GM20000 (cell line): Measurements from ENCODE around the gene CIAO3.

ENCODE experiments used
- DNase-seq: peaks from one replicate; pipeline ENCODE4 v3.0.0; 2012; ENCODE audit warnings: low spot score
- TF ChIP-seq, protein P1 (sequence below): IDR thresholded peaks from 2 replicates; pipeline ENCODE4 v1.5.1; 2012; ENCODE audit warnings: mild to moderate bottlenecking, control low read depth; ENCODE audit errors: extremely low read depth, missing control alignments

The CIAO3 gene

DNA sequence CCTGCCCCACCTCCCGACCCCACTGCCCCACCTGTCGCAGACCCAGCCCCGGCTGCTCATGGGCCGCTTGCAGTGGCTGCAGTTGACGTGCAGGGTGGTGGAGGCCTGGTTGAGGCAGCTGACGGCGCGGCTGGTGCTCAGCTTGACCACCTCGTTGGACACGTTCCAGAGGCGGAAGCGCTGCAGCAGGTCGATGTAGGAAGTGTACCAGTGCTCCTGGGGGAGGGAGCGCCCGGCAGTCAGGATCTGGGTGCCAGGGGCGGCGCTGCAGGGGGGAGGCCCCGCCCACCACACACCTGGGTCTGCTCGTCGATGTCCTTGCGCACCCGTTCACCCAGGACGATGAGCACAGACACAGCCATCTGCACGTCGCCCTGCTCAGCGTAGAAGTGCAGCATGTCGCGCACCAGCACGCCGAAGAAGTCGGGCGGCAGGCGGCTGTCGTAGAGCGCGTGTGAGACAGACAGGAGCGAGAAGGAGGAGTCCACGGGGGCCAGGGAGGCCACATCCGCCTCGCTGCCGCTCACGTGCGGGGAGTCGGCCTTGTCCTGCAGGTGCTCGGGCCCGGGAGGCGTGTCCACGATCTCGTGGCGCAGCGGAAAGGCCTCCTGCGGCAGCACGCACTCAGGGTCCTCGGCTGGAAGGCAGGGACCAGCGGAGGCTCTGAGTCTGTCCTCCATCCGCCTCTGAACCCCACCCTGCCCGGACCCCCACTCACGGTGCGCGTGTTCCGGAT lies 55.7 kb downstream of the CIAO3 start:
- TF ChIP-seq, protein P1, sequence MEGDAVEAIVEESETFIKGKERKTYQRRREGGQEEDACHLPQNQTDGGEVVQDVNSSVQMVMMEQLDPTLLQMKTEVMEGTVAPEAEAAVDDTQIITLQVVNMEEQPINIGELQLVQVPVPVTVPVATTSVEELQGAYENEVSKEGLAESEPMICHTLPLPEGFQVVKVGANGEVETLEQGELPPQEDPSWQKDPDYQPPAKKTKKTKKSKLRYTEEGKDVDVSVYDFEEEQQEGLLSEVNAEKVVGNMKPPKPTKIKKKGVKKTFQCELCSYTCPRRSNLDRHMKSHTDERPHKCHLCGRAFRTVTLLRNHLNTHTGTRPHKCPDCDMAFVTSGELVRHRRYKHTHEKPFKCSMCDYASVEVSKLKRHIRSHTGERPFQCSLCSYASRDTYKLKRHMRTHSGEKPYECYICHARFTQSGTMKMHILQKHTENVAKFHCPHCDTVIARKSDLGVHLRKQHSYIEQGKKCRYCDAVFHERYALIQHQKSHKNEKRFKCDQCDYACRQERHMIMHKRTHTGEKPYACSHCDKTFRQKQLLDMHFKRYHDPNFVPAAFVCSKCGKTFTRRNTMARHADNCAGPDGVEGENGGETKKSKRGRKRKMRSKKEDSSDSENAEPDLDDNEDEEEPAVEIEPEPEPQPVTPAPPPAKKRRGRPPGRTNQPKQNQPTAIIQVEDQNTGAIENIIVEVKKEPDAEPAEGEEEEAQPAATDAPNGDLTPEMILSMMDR, result no peak
- no peak for DNase-seq

DNA sequence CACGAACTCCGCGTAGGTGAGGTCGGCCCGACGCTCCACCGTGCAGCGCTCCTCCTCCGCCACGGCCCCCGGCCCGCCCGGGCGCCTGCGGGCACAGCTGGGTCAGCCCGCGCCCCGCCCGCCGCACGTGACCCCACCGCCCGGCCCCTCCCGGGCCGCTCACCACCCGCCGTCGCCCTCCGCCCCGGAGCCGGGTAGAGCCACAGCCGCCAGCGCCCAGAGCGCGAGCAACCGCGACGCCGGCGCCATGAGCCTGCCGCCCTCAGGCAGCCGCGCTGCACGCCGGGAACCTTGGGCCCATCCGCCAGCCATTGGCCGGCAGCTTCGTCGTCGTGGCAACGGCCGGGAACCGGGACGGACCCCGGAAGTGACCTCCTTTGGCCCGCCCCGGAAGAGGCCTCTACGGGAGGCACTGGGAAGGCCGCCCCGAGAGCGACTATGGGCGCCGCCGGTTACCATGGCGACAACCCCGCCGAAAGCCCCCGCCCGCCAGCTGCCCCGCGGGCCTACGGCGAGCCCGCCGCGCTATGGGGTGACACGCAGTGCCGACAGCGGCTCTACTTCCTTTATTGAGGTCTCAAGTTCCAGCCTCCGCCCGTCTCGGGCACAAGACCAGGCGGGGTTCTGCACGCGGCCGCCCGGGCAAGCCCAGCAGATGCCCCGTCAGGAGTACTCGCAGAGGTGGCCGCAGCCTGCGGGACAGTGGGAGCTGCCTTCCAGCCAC lies 56.6 kb downstream of the CIAO3 start, which contains the start of gene JMJD8:
JMJD8 (minus strand) TSS at position 264 of the 724 bp plus-strand sequence; CDS start at position 249, 15 bp downstream.
- peak; percentile 99 for DNase-seq
- TF ChIP-seq, protein P1, result no peak

DNA sequence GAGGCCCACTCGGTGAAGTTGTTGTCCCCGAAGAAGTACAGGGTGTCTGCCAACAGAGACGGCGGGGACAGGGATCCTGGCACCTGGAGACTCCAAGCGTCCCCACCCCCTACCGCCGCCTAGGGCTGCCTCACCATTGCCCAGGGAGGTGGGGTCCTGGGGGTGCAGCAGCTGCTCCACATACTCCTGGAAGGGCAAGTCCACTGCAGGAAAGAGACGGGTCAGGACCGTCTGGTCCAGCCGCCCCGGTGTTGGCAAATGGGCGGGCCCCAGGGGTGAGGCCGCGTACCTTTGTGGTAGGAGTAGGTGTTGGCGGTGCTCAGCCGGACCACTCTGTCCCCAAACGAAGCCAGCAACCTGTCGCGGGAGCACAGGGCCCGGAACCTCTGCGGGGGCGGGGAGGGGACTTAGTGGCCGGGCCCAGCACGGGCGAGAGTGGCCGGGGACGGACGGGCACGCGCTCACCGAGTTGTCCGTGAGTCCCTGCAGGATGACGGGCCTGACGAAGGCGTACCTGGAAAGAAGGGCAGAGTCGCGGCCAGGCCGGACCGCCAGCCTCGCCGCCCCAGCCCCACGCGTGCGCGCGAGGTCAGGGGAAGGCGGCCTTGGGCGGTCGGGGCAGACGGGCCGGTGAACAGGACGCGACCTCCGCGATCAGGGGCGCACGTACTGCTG lies 57.3 kb downstream of the CIAO3 start:
- DNase-seq, result peak; percentile 26
- TF ChIP-seq, protein P1, result no peak

DNA sequence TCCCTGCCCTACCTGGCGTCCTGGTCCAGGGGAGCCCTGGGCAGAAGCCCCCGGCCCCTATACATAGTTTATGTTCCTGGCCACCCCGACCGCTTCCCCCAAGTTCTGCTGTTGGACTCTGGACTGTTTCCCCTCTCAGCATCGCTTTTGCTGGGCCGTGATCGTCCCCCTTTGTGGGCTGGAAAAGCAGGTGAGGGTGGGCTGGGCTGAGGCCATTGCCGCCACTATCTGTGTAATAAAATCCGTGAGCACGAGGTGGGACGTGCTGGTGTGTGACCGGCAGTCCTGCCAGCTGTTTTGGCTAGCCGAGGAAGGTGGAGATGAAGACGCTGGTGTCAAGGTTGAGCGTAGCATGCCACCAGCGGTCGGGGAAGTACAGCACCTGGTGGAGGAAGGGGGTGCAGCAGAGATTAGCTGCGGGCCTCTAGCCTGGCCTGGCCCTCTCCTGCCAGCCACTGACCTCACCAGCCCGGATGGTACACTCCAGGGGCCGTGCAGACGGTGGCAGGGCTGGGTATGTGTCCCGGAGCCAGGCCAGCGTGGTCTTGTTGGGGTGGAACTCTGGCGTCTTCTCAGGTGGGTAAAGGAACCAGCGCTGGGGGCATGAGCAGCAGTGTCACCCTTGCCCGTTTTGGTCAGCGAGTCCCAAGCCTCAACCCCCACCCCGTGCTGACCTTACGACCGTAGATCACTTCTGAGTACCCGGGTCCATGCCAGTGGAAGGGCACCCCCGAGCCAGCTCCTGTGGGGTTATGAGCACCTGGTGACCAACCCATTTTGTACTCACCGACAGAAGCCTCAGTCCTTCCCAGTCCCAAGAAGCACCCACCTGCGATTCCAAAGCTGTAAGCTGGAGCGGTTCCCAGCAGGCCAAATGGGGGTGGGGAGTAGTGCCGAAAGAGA lies 58.1 kb downstream of the CIAO3 start:
- TF ChIP-seq, protein P1, result no peak

GRCh38 chr16:681746-682427 lies 58.9 kb downstream of the CIAO3 start:
- TF ChIP-seq, protein P1, result no peak
- no peak for DNase-seq

More for the DNA sequence above, 58.1 kb downstream of the CIAO3 start:
- no peak for DNase-seq

- DNase-seq, result no peak
- TF ChIP-seq, protein P1, result no peak
Observed at GRCh38 chr16:680967-681745, 59.6 kb downstream of the CIAO3 start.
